ENCODE measurements around the gene UBTD1. TPM values are rescaled to one million over a fixed set of nuclear protein-coding genes. Genes with fewer than 3 reads are reported as not detected.

Gene UBTD1
- total RNA-seq, 1 donor from 2014 or later = 0.49 TPM

Other genes starting within 250 kb of the UBTD1 start
- 6.4 TPM for gene ARHGAP19, start 206.3 kb upstream of the UBTD1 start, total RNA-seq
- gene FRAT1, start 179.7 kb upstream of the UBTD1 start, total RNA-seq = 4.2 TPM
- gene FRAT2, start 164.2 kb upstream of the UBTD1 start, total RNA-seq = 8.4 TPM
- 10.6 TPM for gene RRP12, start 97.6 kb upstream of the UBTD1 start, total RNA-seq
- gene PGAM1, start 72.7 kb upstream of the UBTD1 start, total RNA-seq = 115 TPM
- gene EXOSC1, start 52.9 kb upstream of the UBTD1 start, total RNA-seq = 17.5 TPM
- 12.5 TPM for gene ZDHHC16, start 52.7 kb upstream of the UBTD1 start, total RNA-seq
- gene MMS19, start 502 bp upstream of the UBTD1 start, total RNA-seq = 49.7 TPM
- gene ANKRD2, start 73.9 kb downstream of the UBTD1 start, total RNA-seq = not detected
- 0.25 TPM for gene HOGA1, start 85.5 kb downstream of the UBTD1 start, total RNA-seq
- gene C10orf62, start 90.8 kb downstream of the UBTD1 start, total RNA-seq = not detected
- gene MORN4, start 134.6 kb downstream of the UBTD1 start, total RNA-seq = 28.3 TPM
- gene PI4K2A, start 141.7 kb downstream of the UBTD1 start, total RNA-seq = 7.9 TPM
- 2.2 TPM for gene AVPI1, start 188.3 kb downstream of the UBTD1 start, total RNA-seq
- gene MARVELD1, start 214.8 kb downstream of the UBTD1 start, total RNA-seq = 3.0 TPM
- 41.1 TPM for gene ZFYVE27, start 238.2 kb downstream of the UBTD1 start, total RNA-seq